ENCODE data around the gene MRPL42. TPM values are rescaled to one million over a fixed set of nuclear protein-coding genes. Genes with fewer than 3 reads are reported as not detected.

The MRPL42 gene
- total RNA-seq, 2 donors from 2014 or later, result 91.1 to 131 TPM

GRCh38 chr12:93519859-93520258 lies 52.5 kb downstream of the MRPL42 start:
- Histone ChIP-seq H3K36me3 (ENCODE audit: control insufficient read depth, insufficient read depth, low read length) (no peaks in the 10 kb centered on the region), H3K4me3 (ENCODE audit: low read length) (no peak overlapping the region), H3K9ac (ENCODE audit: extremely low read depth, low read length, poor library complexity, severe bottlenecking) (no peak overlapping the region), H3K27me3 (ENCODE audit: control insufficient read depth, insufficient read depth, low read length, poor library complexity, severe bottlenecking) (no peaks in the 10 kb centered on the region), H3K27ac (ENCODE audit: low read depth, low read length) (no peak overlapping the region), H3K4me1 (ENCODE audit: control insufficient read depth, insufficient read depth, low read length) (peaks cover 6% of the 10 kb centered on the region), H3K9me3 (ENCODE audit: control insufficient read depth, low read length) (no peaks in the 10 kb centered on the region)
- WGBS, 2 experiments (ENCODE audit: insufficient coverage in 1 of 2, insufficient read length in 1 of 2), result 80 to 83% methylated on average over 1 to 2 of the region's 2 CpGs
- no peaks in the 10 kb centered on the region for H3K9me3 Mint-ChIP-seq
- H3K4me1 Mint-ChIP-seq, result peaks cover 41% of the 10 kb centered on the region
- no peaks in the 10 kb centered on the region for H3K36me3 Mint-ChIP-seq (ENCODE audit: low read depth)
- no peak overlapping the region for H3K4me3 Mint-ChIP-seq
- peak overlapping the region; percentile 6 for H3K27ac Mint-ChIP-seq
- DNase-seq, result no peak
- no peak for TF ChIP-seq CTCF (conservative IDR thresholded peaks at IDR 0.05)
- H3K27me3 Mint-ChIP-seq (ENCODE audit: insufficient read depth), result no peaks in the 10 kb centered on the region

- WGBS, 2 experiments (ENCODE audit: insufficient coverage in 1 of 2, insufficient read length in 1 of 2), result 91 to 100% methylated on average over 2 of the region's 2 CpGs
- Histone ChIP-seq H3K27ac (ENCODE audit: low read depth, low read length) (no peak overlapping the region), H3K36me3 (ENCODE audit: control insufficient read depth, insufficient read depth, low read length) (no peaks in the 10 kb centered on the region), H3K4me3 (ENCODE audit: low read length) (no peak overlapping the region), H3K4me1 (ENCODE audit: control insufficient read depth, insufficient read depth, low read length) (peaks cover 6% of the 10 kb centered on the region), H3K27me3 (ENCODE audit: control insufficient read depth, insufficient read depth, low read length, poor library complexity, severe bottlenecking) (no peaks in the 10 kb centered on the region), H3K9me3 (ENCODE audit: control insufficient read depth, low read length) (no peaks in the 10 kb centered on the region), H3K9ac (ENCODE audit: extremely low read depth, low read length, poor library complexity, severe bottlenecking) (no peak overlapping the region)
- Mint-ChIP-seq H3K9me3 (no peaks in the 10 kb centered on the region), H3K36me3 (ENCODE audit: low read depth) (no peaks in the 10 kb centered on the region), H3K27me3 (ENCODE audit: insufficient read depth) (no peaks in the 10 kb centered on the region), H3K4me3 (no peak overlapping the region), H3K27ac (no peak overlapping the region), H3K4me1 (peaks cover 45% of the 10 kb centered on the region)
- no peak for TF ChIP-seq CTCF (conservative IDR thresholded peaks at IDR 0.05)
- DNase-seq, result no peak
Observed at GRCh38 chr12:93520454-93520853, 53.1 kb downstream of the MRPL42 start.

- H3K9me3 ChIP-seq (ENCODE audit: control insufficient read depth, low read length), result no peaks in the 10 kb centered on the region
- no peak overlapping the region for H3K9ac ChIP-seq (ENCODE audit: extremely low read depth, low read length, poor library complexity, severe bottlenecking)
- peak; percentile 65 for DNase-seq
- Mint-ChIP-seq H3K9me3 (no peaks in the 10 kb centered on the region), H3K4me1 (peaks cover 52% of the 10 kb centered on the region), H3K36me3 (ENCODE audit: low read depth) (no peaks in the 10 kb centered on the region), H3K27me3 (ENCODE audit: insufficient read depth) (no peaks in the 10 kb centered on the region), H3K27ac (no peak overlapping the region), H3K4me3 (no peak overlapping the region)
- WGBS, 2 experiments (ENCODE audit: insufficient coverage in 1 of 2, insufficient read length in 1 of 2), result 76 to 80% methylated on average over 5 to 6 of the region's 6 CpGs
- no peak overlapping the region for H3K4me3 ChIP-seq (ENCODE audit: low read length)
- TF ChIP-seq CTCF (conservative IDR thresholded peaks at IDR 0.05), result no peak
- H3K36me3 ChIP-seq (ENCODE audit: control insufficient read depth, insufficient read depth, low read length), result no peaks in the 10 kb centered on the region
- H3K4me1 ChIP-seq (ENCODE audit: control insufficient read depth, insufficient read depth, low read length), result peaks cover 6% of the 10 kb centered on the region
- no peaks in the 10 kb centered on the region for H3K27me3 ChIP-seq (ENCODE audit: control insufficient read depth, insufficient read depth, low read length, poor library complexity, severe bottlenecking)
- no peak overlapping the region for H3K27ac ChIP-seq (ENCODE audit: low read depth, low read length)
Observed at GRCh38 chr12:93521225-93522080, 54.1 kb downstream of the MRPL42 start.
